HG03175 (cell line): ENCODE data around the gene IDH3A.

ENCODE experiments used
- ATAC-seq: cut with Tn5 transposase; IDR thresholded peaks from one replicate; pipeline ENCODE4 v1.9.1; 2021; ENCODE audit warnings: mild to moderate bottlenecking, moderate library complexity; ENCODE audit not compliant: unreplicated experiment

Gene IDH3A

GRCh38 chr15:78213956-78214355 lies 64.8 kb downstream of the IDH3A start:
- no peak for ATAC-seq

- no peak for ATAC-seq
Measured at GRCh38 chr15:78216276-78217104, 67.3 kb downstream of the IDH3A start.

- no peak for ATAC-seq
Measured at GRCh38 chr15:78220713-78221112, 71.6 kb downstream of the IDH3A start.
